Neural cell (in vitro differentiated cells): ENCODE results near the gene FAM184A. TPM values are rescaled to one million over a fixed set of nuclear protein-coding genes. Genes with fewer than 3 reads are reported as not detected.

Experiments
- H2AFZ ChIP-seq: fragments of 200-600, 300-800 bp; sonication (generic), shearing (Covaris generic); 2 replicates; pipeline ENCODE4 v1.6.0; 2014; ENCODE audit warnings: low read depth, mild to moderate bottlenecking, antibody characterized with exemption, low read length, moderate library complexity
- H3F3A ChIP-seq: fragments of 200-600 bp; shearing (Covaris generic); 2 replicates; pipeline ENCODE4 v1.6.1; 2016; ENCODE audit warnings: mild to moderate bottlenecking, moderate library complexity, mixed read lengths, antibody characterized with exemption, low read length; ENCODE audit not compliant: insufficient read depth, poor library complexity, severe bottlenecking
- H3K27ac ChIP-seq: fragments of 200-600, 300-800 bp; sonication (generic), shearing (Covaris generic); 2 replicates; pipeline ENCODE4 v1.5.1; 2014; ENCODE audit warnings: mild to moderate bottlenecking, low read length, moderate library complexity
- H3K27me3 ChIP-seq: fragments of 300-800, 200-600 bp; sonication (generic), shearing (Covaris generic); 2 replicates; pipeline ENCODE4 v1.6.0; 2014; ENCODE audit warnings: mild to moderate bottlenecking, low read depth, low read length, moderate library complexity; ENCODE audit not compliant: insufficient read depth
- H3K36me3 ChIP-seq: fragments of 300-800, 200-600 bp; sonication (generic), shearing (Covaris generic); 2 replicates; pipeline ENCODE4 v1.5.1; 2014; ENCODE audit warnings: mild to moderate bottlenecking, antibody characterized with exemption, low read length, moderate library complexity; ENCODE audit not compliant: insufficient read depth
- H3K4me2 ChIP-seq: fragments of 300-800, 200-600 bp; sonication (generic), shearing (Covaris generic); 2 replicates; pipeline ENCODE4 v1.6.0; 2014; ENCODE audit warnings: mild to moderate bottlenecking, low read length
- H3K4me3 ChIP-seq: fragments of 300-800, 200-600 bp; sonication (generic), shearing (Covaris generic); 2 replicates; pipeline ENCODE4 v1.5.1; 2014; ENCODE audit warnings: mild to moderate bottlenecking, low read length, moderate library complexity
- H3K79me2 ChIP-seq: fragments of 200-600 bp; shearing (Covaris generic); replicated peaks from 2 replicates; pipeline ENCODE4 v1.6.0; 2014; ENCODE audit warnings: mild to moderate bottlenecking, low read length, moderate library complexity; ENCODE audit not compliant: insufficient read depth
- H3K9ac ChIP-seq: fragments of 300-800, 200-600 bp; sonication (generic), shearing (Covaris generic); 2 replicates; pipeline ENCODE4 v1.6.1; 2016; ENCODE audit warnings: mild to moderate bottlenecking, low read length, mixed read lengths
- H3K9me2 ChIP-seq: fragments of 200-600 bp; shearing (Covaris generic); 2 replicates; pipeline ENCODE4 v1.6.1; 2016; ENCODE audit warnings: mild to moderate bottlenecking, low read length, mixed read lengths; ENCODE audit not compliant: insufficient read depth
- H3K9me3 ChIP-seq: fragments of 200-600, 300-800 bp; sonication (generic), shearing (Covaris generic); 2 replicates; pipeline ENCODE4 v1.6.1; 2016; ENCODE audit warnings: mild to moderate bottlenecking, mixed run types, low read length, moderate library complexity, mixed read lengths
- H4K20me1 ChIP-seq: fragments of 200-600 bp; shearing (Covaris generic); 2 replicates; pipeline ENCODE4 v1.6.1; 2016; ENCODE audit warnings: mild to moderate bottlenecking, mixed run types; ENCODE audit not compliant: insufficient read depth
- EP300 ChIP-seq: fragments of 450-650 bp; conservative IDR thresholded peaks from 2 replicates; pipeline ENCODE4 v1.6.1; 2014; ENCODE audit warnings: antibody characterized with exemption, mild to moderate bottlenecking, moderate library complexity; ENCODE audit not compliant: poor library complexity, severe bottlenecking
- EZH2 ChIP-seq: fragments of 200-600, 300-800 bp; shearing (Covaris generic), sonication (generic); IDR thresholded peaks from 2 replicates; pipeline ENCODE4 v1.6.1; 2014; ENCODE audit warnings: antibody characterized with exemption, low read length, borderline replicate concordance, mild to moderate bottlenecking; ENCODE audit not compliant: insufficient read depth, poor library complexity, severe bottlenecking
- MXI1 ChIP-seq: fragments of 450-650 bp; conservative IDR thresholded peaks from 2 replicates; pipeline ENCODE4 v1.6.1; 2014; ENCODE audit warnings: antibody characterized with exemption, mild to moderate bottlenecking; ENCODE audit not compliant: poor library complexity, severe bottlenecking
- POLR2AphosphoS5 ChIP-seq: IDR thresholded peaks from 2 replicates; pipeline ENCODE4 v1.6.1; 2012
- RAD21 ChIP-seq: fragments of 450-650 bp; conservative IDR thresholded peaks from 2 replicates; pipeline ENCODE4 v1.6.1; 2014; ENCODE audit warnings: antibody characterized with exemption, mild to moderate bottlenecking, moderate library complexity
- SMC3 ChIP-seq: fragments of 450-650 bp; conservative IDR thresholded peaks from 2 replicates; pipeline ENCODE4 v1.6.1; 2014; ENCODE audit warnings: antibody characterized with exemption, mild to moderate bottlenecking, moderate library complexity; ENCODE audit not compliant: poor library complexity
- TAF1 ChIP-seq: IDR thresholded peaks from 2 replicates; pipeline ENCODE4 v1.6.1; 2012; ENCODE audit warnings: low read depth
- polyA plus RNA-seq: library from polyadenylated mRNA; depleted of rRNA; stranded (reverse); fragments of >200 nt; gene quantifications from 2 replicates; pipeline ENCODE4 v1.2.3, GENCODE V29; 2014
- TF ChIP-seq, protein P1 (sequence below): IDR thresholded peaks from 2 replicates; pipeline ENCODE4 v1.6.1; 2012; ENCODE audit warnings: borderline replicate concordance
- TF ChIP-seq, protein P2 (sequence below): fragments of 450-650 bp; IDR thresholded peaks from 2 replicates; pipeline ENCODE4 v1.5.1; 2014; ENCODE audit warnings: antibody characterized with exemption, mild to moderate bottlenecking, moderate library complexity; ENCODE audit not compliant: poor library complexity, severe bottlenecking

The FAM184A gene
- polyA plus RNA-seq, 1 donor from 2014 or later, result 47.5 TPM

DNA sequence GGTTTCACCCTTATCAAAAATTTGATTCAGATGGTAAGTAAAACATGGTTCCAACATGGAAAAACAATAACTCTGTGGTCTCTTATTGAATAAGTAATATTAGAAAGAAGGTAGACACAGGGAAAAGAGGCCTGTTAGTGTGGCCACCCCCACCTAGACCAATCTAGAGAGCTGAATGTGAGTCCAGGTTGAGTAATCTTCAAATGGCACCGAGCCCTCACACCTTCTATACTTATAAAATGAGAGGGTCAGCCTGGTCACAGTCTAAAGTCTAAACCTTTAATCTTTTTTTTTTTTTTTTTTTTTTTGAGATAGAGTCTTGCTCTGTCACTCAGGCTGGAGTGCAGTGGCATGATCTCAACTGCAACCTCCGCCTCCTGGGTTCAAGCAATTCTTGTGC, 6.9 kb downstream of the FAM184A start:
- Histone ChIP-seq H3K9me2 (no peaks in the 10 kb centered on the region), H3K9me3 (no peaks in the 10 kb centered on the region), H3K27ac (no peak overlapping the region), H3K36me3 (no peaks in the 10 kb centered on the region), H3K27me3 (no peaks in the 10 kb centered on the region), H3K4me3 (no peak overlapping the region), H4K20me1 (no peaks in the 10 kb centered on the region), H3K9ac (no peak overlapping the region), H3K4me2 (no peak overlapping the region), H3K79me2 (no peaks in the 10 kb centered on the region), H3F3A (no peaks in the 10 kb centered on the region), H2AFZ (no peak overlapping the region)
- TF ChIP-seq MXI1, result no peak
- TF ChIP-seq, protein P1, sequence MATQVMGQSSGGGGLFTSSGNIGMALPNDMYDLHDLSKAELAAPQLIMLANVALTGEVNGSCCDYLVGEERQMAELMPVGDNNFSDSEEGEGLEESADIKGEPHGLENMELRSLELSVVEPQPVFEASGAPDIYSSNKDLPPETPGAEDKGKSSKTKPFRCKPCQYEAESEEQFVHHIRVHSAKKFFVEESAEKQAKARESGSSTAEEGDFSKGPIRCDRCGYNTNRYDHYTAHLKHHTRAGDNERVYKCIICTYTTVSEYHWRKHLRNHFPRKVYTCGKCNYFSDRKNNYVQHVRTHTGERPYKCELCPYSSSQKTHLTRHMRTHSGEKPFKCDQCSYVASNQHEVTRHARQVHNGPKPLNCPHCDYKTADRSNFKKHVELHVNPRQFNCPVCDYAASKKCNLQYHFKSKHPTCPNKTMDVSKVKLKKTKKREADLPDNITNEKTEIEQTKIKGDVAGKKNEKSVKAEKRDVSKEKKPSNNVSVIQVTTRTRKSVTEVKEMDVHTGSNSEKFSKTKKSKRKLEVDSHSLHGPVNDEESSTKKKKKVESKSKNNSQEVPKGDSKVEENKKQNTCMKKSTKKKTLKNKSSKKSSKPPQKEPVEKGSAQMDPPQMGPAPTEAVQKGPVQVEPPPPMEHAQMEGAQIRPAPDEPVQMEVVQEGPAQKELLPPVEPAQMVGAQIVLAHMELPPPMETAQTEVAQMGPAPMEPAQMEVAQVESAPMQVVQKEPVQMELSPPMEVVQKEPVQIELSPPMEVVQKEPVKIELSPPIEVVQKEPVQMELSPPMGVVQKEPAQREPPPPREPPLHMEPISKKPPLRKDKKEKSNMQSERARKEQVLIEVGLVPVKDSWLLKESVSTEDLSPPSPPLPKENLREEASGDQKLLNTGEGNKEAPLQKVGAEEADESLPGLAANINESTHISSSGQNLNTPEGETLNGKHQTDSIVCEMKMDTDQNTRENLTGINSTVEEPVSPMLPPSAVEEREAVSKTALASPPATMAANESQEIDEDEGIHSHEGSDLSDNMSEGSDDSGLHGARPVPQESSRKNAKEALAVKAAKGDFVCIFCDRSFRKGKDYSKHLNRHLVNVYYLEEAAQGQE, result no peak
- TF ChIP-seq SMC3, result no peak

DNA sequence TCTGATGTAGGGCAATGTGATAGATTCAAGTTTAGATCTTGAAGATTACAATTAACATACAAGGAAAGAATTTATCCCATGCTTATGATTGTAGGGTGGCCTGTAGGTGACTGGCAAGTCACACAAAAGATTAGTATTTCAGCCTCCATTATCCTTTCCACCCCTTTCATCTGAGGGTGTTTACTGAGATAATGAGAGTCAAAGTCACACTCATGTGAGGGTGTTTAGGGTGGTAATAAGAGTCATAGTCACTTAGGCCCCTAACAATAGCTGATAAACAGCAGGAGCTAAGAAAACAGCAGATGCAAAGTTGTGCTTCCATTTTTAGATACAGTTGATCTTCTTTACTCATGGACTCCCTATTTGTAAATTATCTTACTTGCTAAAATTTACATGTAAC, 11.4 kb downstream of the FAM184A start:
- H2AFZ ChIP-seq, result no peak overlapping the region

More for the DNA sequence above, 11.4 kb downstream of the FAM184A start:
- Histone ChIP-seq H3K9me3 (no peaks in the 10 kb centered on the region), H3K9me2 (no peaks in the 10 kb centered on the region), H3K27ac (no peak overlapping the region), H3K79me2 (no peaks in the 10 kb centered on the region), H3F3A (no peaks in the 10 kb centered on the region), H4K20me1 (no peaks in the 10 kb centered on the region), H3K9ac (no peak overlapping the region), H3K4me3 (no peak overlapping the region), H3K27me3 (no peaks in the 10 kb centered on the region), H3K4me2 (no peak overlapping the region), H3K36me3 (no peaks in the 10 kb centered on the region)
- no peak for TF ChIP-seq SMC3
- TF ChIP-seq EP300, result no peak
- TF ChIP-seq, protein P2, sequence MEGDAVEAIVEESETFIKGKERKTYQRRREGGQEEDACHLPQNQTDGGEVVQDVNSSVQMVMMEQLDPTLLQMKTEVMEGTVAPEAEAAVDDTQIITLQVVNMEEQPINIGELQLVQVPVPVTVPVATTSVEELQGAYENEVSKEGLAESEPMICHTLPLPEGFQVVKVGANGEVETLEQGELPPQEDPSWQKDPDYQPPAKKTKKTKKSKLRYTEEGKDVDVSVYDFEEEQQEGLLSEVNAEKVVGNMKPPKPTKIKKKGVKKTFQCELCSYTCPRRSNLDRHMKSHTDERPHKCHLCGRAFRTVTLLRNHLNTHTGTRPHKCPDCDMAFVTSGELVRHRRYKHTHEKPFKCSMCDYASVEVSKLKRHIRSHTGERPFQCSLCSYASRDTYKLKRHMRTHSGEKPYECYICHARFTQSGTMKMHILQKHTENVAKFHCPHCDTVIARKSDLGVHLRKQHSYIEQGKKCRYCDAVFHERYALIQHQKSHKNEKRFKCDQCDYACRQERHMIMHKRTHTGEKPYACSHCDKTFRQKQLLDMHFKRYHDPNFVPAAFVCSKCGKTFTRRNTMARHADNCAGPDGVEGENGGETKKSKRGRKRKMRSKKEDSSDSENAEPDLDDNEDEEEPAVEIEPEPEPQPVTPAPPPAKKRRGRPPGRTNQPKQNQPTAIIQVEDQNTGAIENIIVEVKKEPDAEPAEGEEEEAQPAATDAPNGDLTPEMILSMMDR, result no peak
- TF ChIP-seq TAF1, result no peak
- TF ChIP-seq RAD21, result no peak
- TF ChIP-seq MXI1, result no peak
- no peak for TF ChIP-seq EZH2
- TF ChIP-seq, protein P1, result no peak
- TF ChIP-seq POLR2AphosphoS5, result no peak
